ENCODE results near the gene DLG1. TPM values are rescaled to one million over a fixed set of nuclear protein-coding genes. Genes with fewer than 3 reads are reported as not detected.

Gene DLG1
- total RNA-seq, 1 experiment from 2014 or later, result 89.8 TPM

GRCh38 chr3:197238842-197239241 is 59.6 kb downstream of the DLG1 start:
- ChIA-PET POLR2A (no interaction called here), CTCF (no interaction called here), RAD21 (ENCODE audit: low non-redundant PET in 1 of 2, low total read pairs in 2 of 2, uncharacterized antibody in 2 of 2, unreplicated experiment in 2 of 2) (no interaction called here)
- Histone ChIP-seq H3K79me2 (ENCODE audit: insufficient read depth, low read length) (peaks cover 100% of the 10 kb centered on the region), H3K9me2 (ENCODE audit: insufficient read depth) (no peaks in the 10 kb centered on the region), H3K9ac (ENCODE audit: low read length) (no peak overlapping the region), H3K4me1 (ENCODE audit: control insufficient read depth in 1 of 2, insufficient read depth in 2 of 2, low read length in 2 of 2) (no peaks in the 10 kb centered on the region), H3K9me3 (ENCODE audit: control insufficient read depth in 1 of 2, insufficient read depth in 1 of 2, low read depth in 1 of 2, low read length in 2 of 2) (peaks cover 9 to 10% of the 10 kb centered on the region in 2 experiments; a peak in 3 of 4 replicates), H3K27ac (ENCODE audit: low read depth, low read length) (no peak overlapping the region), H2AFZ (ENCODE audit: low read depth, low read length, poor library complexity, severe bottlenecking) (no peak overlapping the region), H3K36me3 (ENCODE audit: control insufficient read depth in 1 of 2, insufficient read depth in 2 of 2, low read length in 2 of 2) (peaks cover 0 to 2% of the 10 kb centered on the region in 2 experiments; a peak in 1 of 4 replicates), H3K27me3 (ENCODE audit: insufficient read depth, low read length) (no peaks in the 10 kb centered on the region), H3K4me3 (replicated peaks in 1 of 2; ENCODE audit: low read depth in 1 of 2, low read length in 2 of 2) (no peak overlapping the region), H3K4me2 (ENCODE audit: low read length) (no peak overlapping the region), H4K20me1 (ENCODE audit: insufficient read depth) (no peaks in the 10 kb centered on the region; the same call in 1 of the 2 replicates)
- ATAC-seq (no peak), DNase-seq (ENCODE audit: low read depth, low spot score) (no peak)
- TF ChIP-seq CTCF (IDR thresholded peaks at IDR 0.05 in 2 of 3, conservative IDR thresholded peaks at IDR 0.05 in 1 of 3; ENCODE audit: borderline replicate concordance in 1 of 3, insufficient read depth in 1 of 3, low read depth in 2 of 3, low read length in 2 of 3) (no peak), EGR1 (IDR thresholded peaks at IDR 0.05; ENCODE audit: low read depth) (no peak)
- no TSS peak for BruUV-seq (replicated peaks)
- intact Hi-C loops (cut with micrococcal nuclease), result no loop called here

GRCh38 chr3:197237897-197238296 is 60.5 kb downstream of the DLG1 start:
- ChIA-PET POLR2A (no interaction called here), CTCF (no interaction called here), RAD21 (ENCODE audit: low non-redundant PET in 1 of 2, low total read pairs in 2 of 2, uncharacterized antibody in 2 of 2, unreplicated experiment in 2 of 2) (no interaction called here)
- Histone ChIP-seq H3K9ac (ENCODE audit: low read length) (no peak overlapping the region), H3K27ac (ENCODE audit: low read depth, low read length) (no peak overlapping the region), H3K27me3 (ENCODE audit: insufficient read depth, low read length) (no peaks in the 10 kb centered on the region), H3K4me3 (replicated peaks in 1 of 2; ENCODE audit: low read depth in 1 of 2, low read length in 2 of 2) (no peak overlapping the region), H3K9me2 (ENCODE audit: insufficient read depth) (no peaks in the 10 kb centered on the region), H2AFZ (ENCODE audit: low read depth, low read length, poor library complexity, severe bottlenecking) (no peak overlapping the region), H3K9me3 (ENCODE audit: control insufficient read depth in 1 of 2, insufficient read depth in 1 of 2, low read depth in 1 of 2, low read length in 2 of 2) (peaks cover 2 to 4% of the 10 kb centered on the region in 2 experiments; a peak in 1 of 4 replicates), H3K4me1 (ENCODE audit: control insufficient read depth in 1 of 2, insufficient read depth in 2 of 2, low read length in 2 of 2) (no peaks in the 10 kb centered on the region), H4K20me1 (ENCODE audit: insufficient read depth) (no peaks in the 10 kb centered on the region; the same call in 1 of the 2 replicates), H3K4me2 (ENCODE audit: low read length) (no peak overlapping the region), H3K36me3 (ENCODE audit: control insufficient read depth in 1 of 2, insufficient read depth in 2 of 2, low read length in 2 of 2) (no peaks in the 10 kb centered on the region), H3K79me2 (ENCODE audit: insufficient read depth, low read length) (peaks cover 100% of the 10 kb centered on the region)
- no TSS peak for BruUV-seq (replicated peaks)
- intact Hi-C loops (cut with micrococcal nuclease), result no loop called here
- no peak for DNase-seq (ENCODE audit: low read depth, low spot score)
- no peak for ATAC-seq
- TF ChIP-seq REST (IDR thresholded peaks at IDR 0.05; ENCODE audit: low read depth) (no peak), MAX (IDR thresholded peaks at IDR 0.05) (no peak), EGR1 (IDR thresholded peaks at IDR 0.05; ENCODE audit: low read depth) (no peak), POLR2A (IDR thresholded peaks at IDR 0.05; ENCODE audit: borderline replicate concordance, extremely low read depth, insufficient read depth, insufficient read length) (no peak), TCF7L2 (IDR thresholded peaks at IDR 0.05; ENCODE audit: borderline replicate concordance, extremely low read depth, insufficient read depth, insufficient read length) (no peak), CBX3 (IDR thresholded peaks at IDR 0.05; ENCODE audit: low read depth) (no peak), ZBTB33 (IDR thresholded peaks at IDR 0.05; ENCODE audit: extremely low read depth, insufficient replicate concordance, low read length) (no peak), SIN3A (IDR thresholded peaks at IDR 0.05; ENCODE audit: low read depth) (no peak), POLR2AphosphoS5 (IDR thresholded peaks at IDR 0.05; ENCODE audit: low read depth, low read length) (no peak), JUND (IDR thresholded peaks at IDR 0.05) (no peak), CEBPB (IDR thresholded peaks at IDR 0.05; ENCODE audit: low read depth) (no peak), FOSL1 (IDR thresholded peaks at IDR 0.05; ENCODE audit: low read depth) (no peak)

Measured in HCT116 (cell line).